Measurements from ENCODE around the gene ZFPM1.

Gene ZFPM1

GRCh38 chr16:88464447-88465318 is 11.6 kb downstream of the ZFPM1 start:
- H3K27me3 ChIP-seq (ENCODE audit: low read length), result no peaks in the 10 kb centered on the region
- no peaks in the 10 kb centered on the region for H3F3A ChIP-seq (ENCODE audit: insufficient read depth)
- no peak overlapping the region for H3K27ac ChIP-seq (ENCODE audit: low read depth, low read length)
- no peaks in the 10 kb centered on the region for H3K36me3 ChIP-seq (ENCODE audit: low read length)
- H3K79me2 ChIP-seq (ENCODE audit: insufficient read depth, low read length), result no peaks in the 10 kb centered on the region
- no peak overlapping the region for H3K4me3 ChIP-seq (ENCODE audit: insufficient read depth, low read length, poor library complexity, severe bottlenecking)
- no peak overlapping the region for H3K9ac ChIP-seq (ENCODE audit: low read length)
- H3K9me3 ChIP-seq (ENCODE audit: insufficient read depth, low read length), result no peaks in the 10 kb centered on the region
- H3K4me2 ChIP-seq (ENCODE audit: low read depth, low read length, poor library complexity, severe bottlenecking), result no peak overlapping the region
- no peak overlapping the region for H2AFZ ChIP-seq (ENCODE audit: low read depth, low read length, severe bottlenecking)
- no peaks in the 10 kb centered on the region for H3K9me2 ChIP-seq (replicated peaks; ENCODE audit: insufficient read depth, low read length)
- H4K20me1 ChIP-seq (ENCODE audit: low read depth, low read length), result no peaks in the 10 kb centered on the region
- TF ChIP-seq CTCF (IDR thresholded peaks at IDR 0.05; ENCODE audit: insufficient read depth, low read length, poor library complexity, severe bottlenecking) (no peak), EZH2phosphoT487 (conservative IDR thresholded peaks at IDR 0.05; ENCODE audit: low read length) (no peak)

- TF ChIP-seq EZH2phosphoT487 (conservative IDR thresholded peaks at IDR 0.05; ENCODE audit: low read length) (no peak), CTCF (IDR thresholded peaks at IDR 0.05; ENCODE audit: insufficient read depth, low read length, poor library complexity, severe bottlenecking) (no peak)
- H3K27me3 ChIP-seq (ENCODE audit: low read length), result no peaks in the 10 kb centered on the region
- no peaks in the 10 kb centered on the region for H3K9me3 ChIP-seq (ENCODE audit: insufficient read depth, low read length)
- H3K27ac ChIP-seq (ENCODE audit: low read depth, low read length), result no peak overlapping the region
- H2AFZ ChIP-seq (ENCODE audit: low read depth, low read length, severe bottlenecking), result no peak overlapping the region
- no peaks in the 10 kb centered on the region for H3K36me3 ChIP-seq (ENCODE audit: low read length)
- no peak overlapping the region for H3K9ac ChIP-seq (ENCODE audit: low read length)
- H4K20me1 ChIP-seq (ENCODE audit: low read depth, low read length), result no peaks in the 10 kb centered on the region
- no peak overlapping the region for H3K4me2 ChIP-seq (ENCODE audit: low read depth, low read length, poor library complexity, severe bottlenecking)
- no peaks in the 10 kb centered on the region for H3K9me2 ChIP-seq (replicated peaks; ENCODE audit: insufficient read depth, low read length)
- no peaks in the 10 kb centered on the region for H3K79me2 ChIP-seq (ENCODE audit: insufficient read depth, low read length)
- H3F3A ChIP-seq (ENCODE audit: insufficient read depth), result no peaks in the 10 kb centered on the region
- H3K4me3 ChIP-seq (ENCODE audit: insufficient read depth, low read length, poor library complexity, severe bottlenecking), result no peak overlapping the region
Measured at GRCh38 chr16:88465387-88465983, 12.4 kb downstream of the ZFPM1 start.

DNA sequence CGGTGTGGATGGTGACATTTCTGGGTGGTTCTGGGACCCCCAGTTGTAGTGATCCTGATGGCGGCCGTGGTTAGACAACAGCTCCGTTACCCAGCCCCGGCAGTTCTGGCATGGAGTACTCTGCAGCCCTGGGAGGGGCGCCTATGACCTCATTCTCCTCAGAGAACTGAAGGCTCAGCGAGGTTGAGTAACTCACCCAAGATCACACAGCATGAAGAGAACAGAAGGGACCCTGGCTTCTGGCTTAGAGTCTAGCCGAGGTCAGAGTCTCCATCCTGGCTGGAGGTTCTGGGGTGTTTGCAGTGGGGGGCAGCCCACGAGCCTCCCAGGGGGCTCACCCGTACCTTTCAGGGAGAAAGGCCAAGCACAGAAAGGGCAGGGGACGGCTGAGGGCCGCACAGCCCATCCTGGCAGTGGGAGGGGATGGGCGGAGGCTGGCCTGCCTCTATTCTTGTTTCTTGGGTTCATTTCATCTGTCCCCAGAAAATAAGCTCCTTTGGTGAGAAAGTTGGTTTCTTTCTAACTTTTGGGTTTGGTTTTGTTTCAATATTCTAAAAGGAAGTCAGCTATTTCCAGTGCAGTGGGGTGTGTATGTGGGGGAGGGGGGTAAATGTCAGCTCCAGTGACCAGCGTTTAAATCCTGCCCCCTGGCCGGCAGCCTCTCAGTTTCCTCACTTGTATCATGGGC is 13.2 kb downstream of the ZFPM1 start:
- no peaks in the 10 kb centered on the region for H3K9me2 ChIP-seq (replicated peaks; ENCODE audit: insufficient read depth, low read length)
- no peak overlapping the region for H3K4me2 ChIP-seq (ENCODE audit: low read depth, low read length, poor library complexity, severe bottlenecking)
- H3K27me3 ChIP-seq (ENCODE audit: low read length), result no peaks in the 10 kb centered on the region
- H4K20me1 ChIP-seq (ENCODE audit: low read depth, low read length), result no peaks in the 10 kb centered on the region
- no peaks in the 10 kb centered on the region for H3K36me3 ChIP-seq (ENCODE audit: low read length)
- H3K9me3 ChIP-seq (ENCODE audit: insufficient read depth, low read length), result no peaks in the 10 kb centered on the region
- no peak overlapping the region for H2AFZ ChIP-seq (ENCODE audit: low read depth, low read length, severe bottlenecking)
- H3K4me3 ChIP-seq (ENCODE audit: insufficient read depth, low read length, poor library complexity, severe bottlenecking), result no peak overlapping the region
- H3K79me2 ChIP-seq (ENCODE audit: insufficient read depth, low read length), result no peaks in the 10 kb centered on the region
- no peaks in the 10 kb centered on the region for H3F3A ChIP-seq (ENCODE audit: insufficient read depth)
- TF ChIP-seq CTCF (IDR thresholded peaks at IDR 0.05; ENCODE audit: insufficient read depth, low read length, poor library complexity, severe bottlenecking) (no peak), EZH2phosphoT487 (conservative IDR thresholded peaks at IDR 0.05; ENCODE audit: low read length) (no peak)
- H3K27ac ChIP-seq (ENCODE audit: low read depth, low read length), result no peak overlapping the region
- H3K9ac ChIP-seq (ENCODE audit: low read length), result no peak overlapping the region

All from SU-DHL-6 (cell line).